ENCODE measurements around the gene C5orf58. TPM values are rescaled to one million over a fixed set of nuclear protein-coding genes. Genes with fewer than 3 reads are reported as not detected.
"Not testable (repeated sequence)": the region's sequence is repeated elsewhere in the genome, so short reads cannot be mapped to it uniquely, and the experiment has no call there.

C5orf58 gene
- total RNA-seq, 2 experiments from 2014 or later: not detected

GRCh38 chr5:170233358-170233892 lies 640 bp downstream of the C5orf58 start:
- ChIA-PET POLR2A (no interaction called here), CTCF (no interaction called here)
- Histone ChIP-seq H3K4me3 (ENCODE audit: low read length) (no peak overlapping the region), H3K4me1 (ENCODE audit: insufficient read depth, low read length) (no peaks in the 10 kb centered on the region), H3K9me3 (ENCODE audit: control insufficient read depth in 1 of 2, insufficient read depth in 1 of 2, low read length in 2 of 2) (peaks cover 0 to 8% of the 10 kb centered on the region in 2 experiments), H3K27ac (ENCODE audit: low read depth in 1 of 2, low read length in 2 of 2) (no peak overlapping the region), H3K36me3 (ENCODE audit: insufficient read depth, low read length) (no peaks in the 10 kb centered on the region), H3K27me3 (ENCODE audit: control insufficient read depth in 1 of 2, insufficient read depth in 2 of 2, low read length in 2 of 2) (no peaks in the 10 kb centered on the region)
- Mint-ChIP-seq H3K27ac (no peak overlapping the region), H3K36me3 (ENCODE audit: low read depth) (no peaks in the 10 kb centered on the region), H3K9me3 (no peaks in the 10 kb centered on the region), H3K4me3 (no peak overlapping the region), H3K27me3 (no peaks in the 10 kb centered on the region), H3K4me1 (ENCODE audit: low read depth) (peaks cover 5% of the 10 kb centered on the region)
- TF ChIP-seq, protein P1, sequence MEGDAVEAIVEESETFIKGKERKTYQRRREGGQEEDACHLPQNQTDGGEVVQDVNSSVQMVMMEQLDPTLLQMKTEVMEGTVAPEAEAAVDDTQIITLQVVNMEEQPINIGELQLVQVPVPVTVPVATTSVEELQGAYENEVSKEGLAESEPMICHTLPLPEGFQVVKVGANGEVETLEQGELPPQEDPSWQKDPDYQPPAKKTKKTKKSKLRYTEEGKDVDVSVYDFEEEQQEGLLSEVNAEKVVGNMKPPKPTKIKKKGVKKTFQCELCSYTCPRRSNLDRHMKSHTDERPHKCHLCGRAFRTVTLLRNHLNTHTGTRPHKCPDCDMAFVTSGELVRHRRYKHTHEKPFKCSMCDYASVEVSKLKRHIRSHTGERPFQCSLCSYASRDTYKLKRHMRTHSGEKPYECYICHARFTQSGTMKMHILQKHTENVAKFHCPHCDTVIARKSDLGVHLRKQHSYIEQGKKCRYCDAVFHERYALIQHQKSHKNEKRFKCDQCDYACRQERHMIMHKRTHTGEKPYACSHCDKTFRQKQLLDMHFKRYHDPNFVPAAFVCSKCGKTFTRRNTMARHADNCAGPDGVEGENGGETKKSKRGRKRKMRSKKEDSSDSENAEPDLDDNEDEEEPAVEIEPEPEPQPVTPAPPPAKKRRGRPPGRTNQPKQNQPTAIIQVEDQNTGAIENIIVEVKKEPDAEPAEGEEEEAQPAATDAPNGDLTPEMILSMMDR (IDR thresholded peaks at IDR 0.05): no peak
- intact Hi-C loops (cut with DNase I, micrococcal nuclease): no loop called here
- ATAC-seq (ENCODE audit: poor library complexity): no peak
- DNase-seq: no peak

- no peaks in the 10 kb centered on the region for H3K4me1 ChIP-seq (ENCODE audit: insufficient read depth, low read length)
- TF ChIP-seq, protein P1 (IDR thresholded peaks at IDR 0.05): no peak
- H3K4me3 Mint-ChIP-seq: no peak overlapping the region
- no peaks in the 10 kb centered on the region for H3K36me3 ChIP-seq (ENCODE audit: insufficient read depth, low read length)
- H3K27ac Mint-ChIP-seq: peak overlapping the region; percentile 33
- no peak overlapping the region for H3K27ac ChIP-seq (ENCODE audit: low read depth in 1 of 2, low read length in 2 of 2)
- ChIA-PET CTCF (interaction anchor here (1.2 to 2.0 kb wide), 3 partner anchors 31 to 133 kb away, joined by 3 to 6 read pairs (median 3); no protein-coding TSS in a partner anchor), POLR2A (interaction anchor here (0.8 to 2.1 kb wide), 4 partner anchors 11 to 180 kb away, joined by 3 to 6 read pairs (median 3); no protein-coding TSS in a partner anchor)
- intact Hi-C loops (cut with DNase I, micrococcal nuclease): no loop called here
- no peaks in the 10 kb centered on the region for H3K9me3 Mint-ChIP-seq
- peaks cover 0 to 8% of the 10 kb centered on the region in 2 experiments for H3K9me3 ChIP-seq (ENCODE audit: control insufficient read depth in 1 of 2, insufficient read depth in 1 of 2, low read length in 2 of 2)
- H3K27me3 Mint-ChIP-seq: no peaks in the 10 kb centered on the region
- no peak overlapping the region for H3K4me3 ChIP-seq (ENCODE audit: low read length)
- H3K36me3 Mint-ChIP-seq (ENCODE audit: low read depth): no peaks in the 10 kb centered on the region
- H3K27me3 ChIP-seq (ENCODE audit: control insufficient read depth in 1 of 2, insufficient read depth in 2 of 2, low read length in 2 of 2): no peaks in the 10 kb centered on the region
- H3K4me1 Mint-ChIP-seq (ENCODE audit: low read depth): peaks cover 5% of the 10 kb centered on the region
- no peak for ATAC-seq (ENCODE audit: poor library complexity)
- DNase-seq: no peak
These were observed 3.4 kb downstream of the C5orf58 start for GRCh38 chr5:170235876-170236864.

- POLR2A ChIA-PET: interaction anchor here (0.7 to 1.9 kb wide), 9 partner anchors 8 to 143 kb away, joined by 3 to 9 read pairs (median 5); no protein-coding TSS in a partner anchor
- intact Hi-C loops (cut with DNase I, micrococcal nuclease): no loop called here
These were observed 5.8 kb downstream of the C5orf58 start for GRCh38 chr5:170238456-170239196.

DNA sequence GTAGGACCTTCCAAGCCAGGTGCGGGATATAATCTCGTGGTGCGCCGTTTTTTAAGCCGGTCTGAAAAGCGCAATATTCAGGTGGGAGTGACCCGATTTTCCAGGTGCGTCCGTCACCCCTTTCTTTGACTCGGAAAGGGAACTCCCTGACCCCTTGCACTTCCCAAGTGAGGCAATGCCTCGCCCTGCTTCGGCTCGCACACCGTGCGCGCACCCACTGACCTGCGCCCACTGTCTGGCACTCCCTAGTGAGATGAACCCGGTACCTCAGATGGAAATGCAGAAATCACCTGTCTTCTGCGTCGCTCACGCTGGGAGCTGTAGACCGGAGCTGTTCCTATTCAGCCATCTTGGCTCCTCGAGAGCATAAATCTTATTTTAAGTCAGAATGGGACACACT lies 12.7 kb downstream of the C5orf58 start:
- POLR2A ChIA-PET: interaction anchor here (0.6 to 2.5 kb wide), 3 partner anchors 17 to 88 kb away, joined by 3 to 14 read pairs (median 4); no protein-coding TSS in a partner anchor
- DNase-seq; H3K27me3 ChIP-seq (ENCODE audit: control insufficient read depth in 1 of 2, insufficient read depth in 2 of 2, low read length in 2 of 2); H3K27ac ChIP-seq (ENCODE audit: low read depth in 1 of 2, low read length in 2 of 2); H3K27me3 Mint-ChIP-seq; H3K9me3 ChIP-seq (ENCODE audit: control insufficient read depth in 1 of 2, insufficient read depth in 1 of 2, low read length in 2 of 2); H3K4me1 ChIP-seq (ENCODE audit: insufficient read depth, low read length); H3K4me3 Mint-ChIP-seq; ATAC-seq (ENCODE audit: poor library complexity); H3K4me3 ChIP-seq (ENCODE audit: low read length); H3K9me3 Mint-ChIP-seq; intact Hi-C loops (cut with DNase I, micrococcal nuclease): not testable (repeated sequence)
- peaks cover 14% of the 10 kb centered on the region for H3K4me1 Mint-ChIP-seq (ENCODE audit: low read depth)
- H3K36me3 ChIP-seq (ENCODE audit: insufficient read depth, low read length): peaks cover 49% of the 10 kb centered on the region
- CTCF ChIA-PET: interaction anchor here (1.5 to 1.8 kb wide), 2 partner anchors 19 to 22 kb away, joined by 3 to 8 read pairs; no protein-coding TSS in a partner anchor
- H3K36me3 Mint-ChIP-seq (ENCODE audit: low read depth): peaks cover 52% of the 10 kb centered on the region
- H3K27ac Mint-ChIP-seq: peak overlapping the region; percentile 11

More at GRCh38 chr5:170238456-170239196, 5.8 kb downstream of the C5orf58 start:
- Histone ChIP-seq H3K9me3 (ENCODE audit: control insufficient read depth in 1 of 2, insufficient read depth in 1 of 2, low read length in 2 of 2) (no peaks in the 10 kb centered on the region), H3K4me3 (ENCODE audit: low read length) (no peak overlapping the region), H3K4me1 (ENCODE audit: insufficient read depth, low read length) (no peaks in the 10 kb centered on the region), H3K27ac (ENCODE audit: low read depth in 1 of 2, low read length in 2 of 2) (no peak overlapping the region), H3K27me3 (ENCODE audit: control insufficient read depth in 1 of 2, insufficient read depth in 2 of 2, low read length in 2 of 2) (no peaks in the 10 kb centered on the region), H3K36me3 (ENCODE audit: insufficient read depth, low read length) (no peaks in the 10 kb centered on the region)
- TF ChIP-seq, protein P1 (IDR thresholded peaks at IDR 0.05): no peak
- Mint-ChIP-seq H3K27me3 (no peaks in the 10 kb centered on the region), H3K36me3 (ENCODE audit: low read depth) (no peaks in the 10 kb centered on the region), H3K9me3 (no peaks in the 10 kb centered on the region), H3K27ac (peak overlapping the region; percentile 1), H3K4me3 (no peak overlapping the region), H3K4me1 (ENCODE audit: low read depth) (peaks cover 5% of the 10 kb centered on the region)
- DNase-seq (no peak), ATAC-seq (ENCODE audit: poor library complexity) (no peak)
- CTCF ChIA-PET: interaction anchor here (2.0 to 2.8 kb wide), 2 partner anchors 13 to 100 kb away, joined by 10 read pairs; no protein-coding TSS in a partner anchor

Measured in CD4-positive, alpha-beta T cell (primary cell).